HG02970 (cell line): ENCODE data around the gene RASGEF1C.

Experiments used
- ATAC-seq: cut with Tn5 transposase; IDR thresholded peaks from one replicate; pipeline ENCODE4 v1.9.1; 2021; ENCODE audit warnings: mild to moderate bottlenecking, moderate library complexity, moderate number of reproducible peaks; ENCODE audit not compliant: unreplicated experiment, low FRiP score

RASGEF1C gene

DNA sequence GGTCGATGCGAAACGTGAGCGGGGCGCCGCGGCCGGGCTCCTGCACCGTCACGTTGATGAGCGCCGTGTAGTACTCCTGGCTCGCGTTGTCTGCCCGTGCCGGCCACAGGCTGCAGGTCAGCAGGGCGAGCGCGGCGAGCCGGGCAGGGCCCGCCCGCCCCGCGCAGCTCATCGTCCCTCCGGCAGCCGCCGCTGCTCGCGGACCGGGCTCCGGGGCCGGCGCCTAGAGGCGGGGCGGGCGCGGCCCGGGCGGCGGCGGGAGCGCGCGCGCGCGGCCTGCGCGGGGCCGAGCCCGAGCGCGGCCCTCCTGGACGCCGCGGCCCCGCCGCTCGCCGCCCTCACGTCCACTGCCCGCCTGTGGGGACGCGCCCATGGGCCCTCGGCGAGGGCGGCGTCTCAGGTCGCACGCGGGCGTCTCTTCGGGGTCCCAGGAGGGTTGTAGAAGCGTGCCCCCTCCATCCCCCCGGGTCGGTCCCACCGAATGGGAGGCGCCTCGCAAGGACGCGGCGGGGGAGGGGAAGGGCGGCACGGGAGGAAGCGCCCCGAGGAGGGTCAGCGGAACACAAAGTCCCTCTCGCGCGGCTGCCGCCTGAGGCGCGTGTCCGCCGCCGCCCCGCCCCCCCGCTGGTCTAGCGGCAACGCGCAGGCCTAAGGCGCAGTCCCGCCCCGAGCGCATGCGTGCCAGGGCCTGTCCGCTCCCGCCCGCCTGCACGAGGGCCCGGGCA lies 137.3 kb downstream of the RASGEF1C start, which contains the start of gene RNF130:
Gene RNF130, minus strand, starts transcription at position 229 of the 725 bp plus-strand sequence. Its CDS starts 57 bp downstream, at position 172.
- peak; percentile 51 for ATAC-seq

DNA sequence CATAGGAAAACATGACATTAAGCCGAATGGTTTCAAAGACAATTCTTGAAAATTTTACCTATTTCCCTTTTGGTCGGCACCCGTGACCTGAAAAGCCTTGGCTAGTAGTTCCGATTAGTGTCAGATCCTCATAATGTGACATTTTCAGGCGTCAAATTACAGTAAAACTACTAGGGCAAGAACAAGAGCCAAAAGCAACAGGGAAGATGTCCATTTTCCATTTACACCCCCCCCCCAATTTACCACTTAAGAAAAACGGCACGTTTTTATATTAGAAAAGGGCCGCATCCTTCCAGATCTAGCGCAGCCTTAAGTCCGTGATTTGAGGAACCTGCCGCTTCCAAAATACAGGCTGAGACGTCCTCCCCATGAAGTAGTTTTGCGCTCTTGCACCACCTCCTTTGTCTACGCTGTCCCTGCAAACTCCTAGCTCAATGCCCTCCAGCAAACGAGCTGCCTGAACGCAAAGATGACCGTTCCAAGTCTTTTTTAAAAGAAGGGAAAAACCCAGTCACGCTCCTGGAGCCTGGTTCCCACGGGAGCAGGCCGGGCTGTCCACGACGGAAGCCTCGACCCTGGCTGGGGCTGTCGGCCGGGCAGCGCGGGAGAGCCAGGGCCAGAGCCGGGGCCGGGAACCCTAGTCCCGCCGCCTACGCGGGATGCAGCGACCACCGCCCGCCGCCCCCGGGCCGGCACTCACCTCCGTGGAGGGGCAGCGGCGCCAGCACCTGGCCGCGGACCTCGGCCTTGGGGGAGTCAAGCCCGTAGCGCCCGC lies 138.1 kb downstream of the RASGEF1C start:
- ATAC-seq = no peak

DNA sequence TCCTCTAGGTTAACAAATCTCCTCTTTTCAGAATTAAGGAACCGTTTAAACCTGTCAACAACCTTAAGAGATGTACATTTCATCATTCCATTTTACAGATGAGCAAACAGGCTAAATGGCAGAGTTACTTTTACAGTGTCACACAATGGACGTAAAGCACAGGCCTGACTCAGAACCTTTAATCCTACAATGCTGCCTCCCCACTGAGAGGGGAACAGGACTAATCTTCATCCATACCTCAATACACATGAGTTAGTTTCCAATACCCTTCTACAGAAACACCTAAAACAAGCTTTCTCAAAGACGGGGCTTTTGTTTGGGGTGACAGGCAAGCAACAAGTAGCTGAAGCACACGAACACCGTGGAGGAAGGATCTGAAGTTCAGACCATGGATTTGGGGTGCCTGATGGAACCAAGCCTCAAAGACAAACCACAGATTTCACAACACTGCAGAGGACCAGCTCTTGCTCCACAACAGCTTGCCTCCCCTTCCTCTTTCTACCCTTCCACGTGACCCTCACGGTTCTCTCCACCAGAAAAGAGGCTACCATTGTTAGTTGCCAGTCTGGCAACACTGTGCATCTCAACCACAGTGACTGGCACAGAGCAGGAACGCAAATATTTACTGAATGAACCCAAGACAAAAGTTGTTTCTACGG lies 139.3 kb downstream of the RASGEF1C start:
- ATAC-seq = no peak

DNA sequence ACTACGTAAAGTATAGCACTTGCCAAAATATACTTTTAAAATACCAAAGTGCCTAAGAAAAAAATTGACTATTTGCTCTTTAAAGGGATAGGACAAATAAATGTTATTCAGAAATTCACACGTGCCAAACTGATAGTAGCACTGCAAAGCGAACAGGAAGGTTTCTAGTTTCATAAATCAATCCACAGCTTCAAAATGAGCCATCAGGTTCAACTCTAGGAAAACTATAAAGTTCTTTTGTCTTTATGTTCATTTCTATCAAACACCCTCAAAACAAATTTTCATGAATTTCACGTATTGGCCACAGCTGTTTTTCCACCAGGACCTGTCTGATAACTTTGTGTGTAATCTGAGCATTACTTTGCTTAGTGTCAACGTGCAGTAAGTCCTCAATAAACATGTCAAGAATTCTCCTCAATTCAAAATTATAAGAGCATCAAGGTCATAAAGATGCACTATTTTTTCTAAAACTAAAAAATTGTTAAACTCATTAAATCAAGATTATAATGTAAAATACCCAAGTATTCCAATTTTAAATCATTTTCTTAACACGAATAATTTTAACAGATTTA lies 140.4 kb downstream of the RASGEF1C start:
- ATAC-seq = no peak

- ATAC-seq = no peak
Measured at GRCh38 chr5:180067986-180068385, 141.0 kb downstream of the RASGEF1C start.

- no peak for ATAC-seq
Measured at GRCh38 chr5:180060192-180060591, 148.8 kb downstream of the RASGEF1C start.

DNA sequence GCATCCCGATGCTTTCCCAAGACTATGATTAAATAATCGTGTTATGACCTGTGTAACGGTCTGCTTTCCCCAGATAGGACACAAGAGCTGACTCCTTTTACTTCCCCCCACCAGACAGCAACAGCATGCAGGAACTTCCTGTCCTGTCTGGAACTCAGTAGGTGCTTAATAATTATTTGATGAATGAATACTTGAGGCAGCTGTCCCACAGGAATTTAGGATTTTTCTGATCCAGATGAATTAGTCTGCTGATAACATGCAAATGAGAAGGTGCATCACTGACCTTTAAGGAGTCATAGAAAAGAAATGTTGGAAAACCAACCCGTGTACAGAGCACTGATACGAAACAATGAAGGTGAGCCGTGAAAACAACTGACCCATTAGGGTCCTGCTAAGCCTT lies 149.7 kb downstream of the RASGEF1C start:
- no peak for ATAC-seq

- no peak for ATAC-seq
Measured at GRCh38 chr5:180056153-180056552, 152.9 kb downstream of the RASGEF1C start.

- ATAC-seq = no peak
Measured at GRCh38 chr5:180054226-180054625, 154.8 kb downstream of the RASGEF1C start.

DNA sequence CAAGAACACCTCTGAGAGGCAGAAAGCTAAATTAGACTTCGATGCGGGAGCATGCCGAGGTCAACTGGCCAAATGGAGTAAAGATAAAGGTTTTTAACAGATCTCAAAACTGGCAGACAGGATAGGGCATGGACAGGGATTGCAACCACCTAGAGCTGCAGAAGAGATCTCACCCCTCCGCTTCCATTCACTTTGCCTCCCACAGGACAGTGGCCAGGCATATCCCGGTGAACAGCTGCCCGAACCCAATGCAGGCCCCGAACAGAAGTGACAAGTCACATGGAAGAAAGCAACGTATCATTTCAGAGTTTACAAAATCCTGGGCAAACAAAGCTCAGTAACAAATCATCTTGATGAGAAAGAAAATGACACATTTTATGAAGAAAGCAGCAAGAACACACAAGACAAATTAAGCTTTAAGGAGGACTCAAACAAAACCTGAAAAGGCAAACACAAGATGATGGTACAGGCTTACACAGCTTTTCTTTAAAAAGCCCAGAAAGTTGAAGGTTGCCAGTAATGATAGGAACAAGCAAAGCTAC lies 155.9 kb downstream of the RASGEF1C start:
- no peak for ATAC-seq

GRCh38 chr5:180052211-180052818 lies 156.7 kb downstream of the RASGEF1C start:
- no peak for ATAC-seq
